ENCODE results near the gene KCTD5.

The KCTD5 gene

GRCh38 chr16:2734844-2735515 is 52.7 kb downstream of the KCTD5 start:
- no peak for DNase-seq

- no peak for DNase-seq
Observed at GRCh38 chr16:2736476-2737237, 54.3 kb downstream of the KCTD5 start.

- DNase-seq: no peak
Observed at GRCh38 chr16:2737238-2737605, 54.9 kb downstream of the KCTD5 start.

GRCh38 chr16:2737895-2738418 is 55.6 kb downstream of the KCTD5 start:
- no peak for DNase-seq

GRCh38 chr16:2738615-2739014 is 56.3 kb downstream of the KCTD5 start:
- no peak for DNase-seq

GRCh38 chr16:2739625-2740430 is 57.5 kb downstream of the KCTD5 start:
- no peak for DNase-seq

GRCh38 chr16:2740476-2740875 is 58.2 kb downstream of the KCTD5 start:
- no peak for DNase-seq

GRCh38 chr16:2741168-2741567 is 58.8 kb downstream of the KCTD5 start:
- DNase-seq: no peak

GRCh38 chr16:2742323-2743006 is 60.1 kb downstream of the KCTD5 start:
- DNase-seq: no peak

GRCh38 chr16:2743007-2743810 is 60.9 kb downstream of the KCTD5 start:
- DNase-seq: no peak

GRCh38 chr16:2744711-2745110 is 62.4 kb downstream of the KCTD5 start:
- DNase-seq: no peak

GRCh38 chr16:2745116-2745890 is 63.0 kb downstream of the KCTD5 start:
- DNase-seq: no peak

GRCh38 chr16:2745961-2746360 is 63.6 kb downstream of the KCTD5 start:
- DNase-seq: no peak

GRCh38 chr16:2748757-2749455 is 66.6 kb downstream of the KCTD5 start:
- no peak for DNase-seq

GRCh38 chr16:2749476-2749875 is 67.2 kb downstream of the KCTD5 start:
- DNase-seq: no peak

- no peak for DNase-seq
Observed at GRCh38 chr16:2749936-2750335, 67.6 kb downstream of the KCTD5 start.

GRCh38 chr16:2751577-2752034 is 69.3 kb downstream of the KCTD5 start:
- DNase-seq: peak; percentile 19

GRCh38 chr16:2752035-2752849 is 69.9 kb downstream of the KCTD5 start, which contains the start of gene SRRM2:
Gene SRRM2, plus strand, starts transcription at chr16:2752638. Its CDS starts 3,727 bp downstream, at chr16:2756365.
- peak; percentile 96 for DNase-seq

All from HCEC 1CT (cell line).